Neutrophil (primary cell): Measurements from ENCODE around the gene ACTBL2.

Experiments used
- H3K27ac ChIP-seq: fragments of 200-600 bp; sonication (generic); 2 replicates; pipeline ENCODE4 v1.5.1; 2016; ENCODE audit warnings: mild to moderate bottlenecking, moderate library complexity
- H3K27me3 ChIP-seq: fragments of 200-600 bp; sonication (generic); 2 replicates; pipeline ENCODE4 v1.6.0; 2016; ENCODE audit warnings: mild to moderate bottlenecking
- H3K36me3 ChIP-seq: fragments of 200-600 bp; sonication (generic); 2 replicates; pipeline ENCODE4 v1.5.1; 2017
- H3K4me1 ChIP-seq, 2 experiments: fragments of 200-600 bp in 1 of 2; sonication (generic) in 1 of 2; 1 replicate in 1 of 2; 2 replicates in 1 of 2; pipeline versions ENCODE4 v1.5.1 to v1.6.1; 2013 to 2016; ENCODE audit warnings: low read depth in 1 of 2, low read length in 1 of 2, mild to moderate bottlenecking in 1 of 2, moderate library complexity in 1 of 2; ENCODE audit not compliant: control insufficient read depth in 1 of 2, insufficient read depth in 1 of 2
- H3K4me3 ChIP-seq, 2 experiments: fragments of 200-600 bp in 1 of 2; sonication (generic) in 1 of 2; 1 replicate in 1 of 2; 2 replicates in 1 of 2; pipeline ENCODE4 v1.5.1; 2013 to 2016; ENCODE audit warnings: low read depth in 1 of 2, low read length in 1 of 2, mild to moderate bottlenecking in 1 of 2, moderate library complexity in 1 of 2
- H3K9me3 ChIP-seq: fragments of 200-600 bp; sonication (generic); 2 replicates; pipeline ENCODE4 v1.5.1; 2016
- CTCF ChIP-seq: fragments of 200-600 bp; sonication (generic); IDR thresholded peaks from 2 replicates; pipeline ENCODE4 v1.5.1; 2016; ENCODE audit warnings: antibody characterized with exemption

The ACTBL2 gene

GRCh38 chr5:57497733-57498132 lies 15.1 kb upstream of the ACTBL2 start:
- Histone ChIP-seq H3K27me3 (no peaks in the 10 kb centered on the region), H3K4me1 (peaks cover 0 to 6% of the 10 kb centered on the region in 2 experiments), H3K4me3 (no peak overlapping the region), H3K9me3 (no peaks in the 10 kb centered on the region), H3K36me3 (no peaks in the 10 kb centered on the region), H3K27ac (no peak overlapping the region)
- TF ChIP-seq CTCF: no peak

GRCh38 chr5:57495285-57496086 lies 12.9 kb upstream of the ACTBL2 start:
- H3K36me3 ChIP-seq: no peaks in the 10 kb centered on the region
- H3K4me3 ChIP-seq: no peak overlapping the region
- no peaks in the 10 kb centered on the region for H3K27me3 ChIP-seq
- H3K9me3 ChIP-seq: no peaks in the 10 kb centered on the region
- peaks cover 0 to 6% of the 10 kb centered on the region in 2 experiments for H3K4me1 ChIP-seq
- H3K27ac ChIP-seq: no peak overlapping the region
- TF ChIP-seq CTCF: no peak

- Histone ChIP-seq H3K9me3 (no peaks in the 10 kb centered on the region), H3K4me3 (no peak overlapping the region), H3K36me3 (no peaks in the 10 kb centered on the region), H3K27ac (no peak overlapping the region), H3K27me3 (no peaks in the 10 kb centered on the region), H3K4me1 (peaks cover 0 to 6% of the 10 kb centered on the region in 2 experiments)
- TF ChIP-seq CTCF: no peak
Measured at GRCh38 chr5:57494104-57495098, 11.8 kb upstream of the ACTBL2 start.

GRCh38 chr5:57493034-57493433 lies 10.4 kb upstream of the ACTBL2 start:
- TF ChIP-seq CTCF: no peak
- H3K27me3 ChIP-seq: no peaks in the 10 kb centered on the region
- no peaks in the 10 kb centered on the region for H3K36me3 ChIP-seq
- no peak overlapping the region for H3K27ac ChIP-seq
- peaks cover 0 to 6% of the 10 kb centered on the region in 2 experiments for H3K4me1 ChIP-seq
- H3K9me3 ChIP-seq: no peaks in the 10 kb centered on the region
- H3K4me3 ChIP-seq: no peak overlapping the region

GRCh38 chr5:57492632-57493031 lies 10.0 kb upstream of the ACTBL2 start:
- Histone ChIP-seq H3K4me3 (no peak overlapping the region), H3K4me1 (peaks cover 0 to 6% of the 10 kb centered on the region in 2 experiments), H3K27me3 (no peaks in the 10 kb centered on the region), H3K27ac (no peak overlapping the region), H3K36me3 (no peaks in the 10 kb centered on the region), H3K9me3 (no peaks in the 10 kb centered on the region)
- TF ChIP-seq CTCF: no peak
